Umbilical cord (tissue), 2 donors: ENCODE measurements around the gene OR5D14. TPM values are rescaled to one million over a fixed set of nuclear protein-coding genes. Genes with fewer than 3 reads are reported as not detected.

ENCODE experiments used
- DNase-seq: peaks from one replicate; pipeline ENCODE4 v3.0.0-alpha.2; 2015; ENCODE audit warnings: low spot score
- total RNA-seq: library from RNA; depleted of rRNA; stranded (reverse); fragments of >200 nt; gene quantifications from one replicate; pipeline ENCODE4 v1.2.3, GENCODE V29; 2014; ENCODE audit warnings: low replicate concordance; ENCODE audit not compliant: insufficient read depth

OR5D14 gene
- 1.9 TPM for total RNA-seq

DNA sequence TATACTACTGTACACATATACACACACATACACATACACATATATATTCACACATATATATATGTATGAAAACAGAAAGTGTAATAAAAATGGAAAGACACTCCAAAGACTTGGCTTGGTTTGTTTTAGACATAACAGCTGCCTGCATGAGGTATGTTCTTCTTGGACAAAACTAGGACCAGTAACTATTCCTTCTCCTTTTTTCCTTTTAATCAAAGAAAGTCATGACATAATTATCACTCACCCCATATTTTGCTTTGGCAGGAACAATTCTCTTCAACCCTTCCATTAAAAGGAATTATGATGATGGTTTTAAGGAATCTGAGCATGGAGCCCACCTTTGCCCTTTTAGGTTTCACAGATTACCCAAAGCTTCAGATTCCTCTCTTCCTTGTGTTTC lies at the start of gene OR5D14:
TSS of gene OR5D14 (plus strand) at position 301 of the 400 bp plus-strand sequence. CDS start at position 301, 0 bp downstream.
- DNase-seq, result no peak

GRCh38 chr11:55773138-55773537 lies 22.2 kb upstream of the OR5D14 start, which contains the start of gene OR5D13:
Gene OR5D13, plus strand, starts transcription at chr11:55773438. Its CDS starts 0 bp downstream, at chr11:55773438.
- no peak for DNase-seq

DNA sequence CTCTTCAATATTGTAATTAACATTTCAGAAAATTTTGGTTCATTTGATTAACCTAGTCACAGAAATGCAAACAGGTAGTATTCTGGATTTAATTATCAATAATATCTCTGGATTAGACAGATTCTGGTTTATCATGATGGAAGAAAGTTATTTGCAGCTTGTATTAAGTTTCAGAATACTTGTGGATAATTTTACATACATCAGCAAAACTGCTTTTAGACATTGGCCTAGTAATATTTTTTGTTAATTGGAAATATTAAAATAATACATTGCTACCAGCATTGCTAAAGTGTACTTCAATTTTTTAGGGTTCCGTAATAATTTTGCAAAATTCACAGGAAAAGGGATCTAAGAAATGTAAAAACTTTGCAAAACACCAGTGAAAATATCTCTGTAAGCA lies 3.8 kb upstream of the OR5D14 start:
- no peak for DNase-seq

GRCh38 chr11:55793321-55793720 lies 2.0 kb upstream of the OR5D14 start:
- no peak for DNase-seq

DNA sequence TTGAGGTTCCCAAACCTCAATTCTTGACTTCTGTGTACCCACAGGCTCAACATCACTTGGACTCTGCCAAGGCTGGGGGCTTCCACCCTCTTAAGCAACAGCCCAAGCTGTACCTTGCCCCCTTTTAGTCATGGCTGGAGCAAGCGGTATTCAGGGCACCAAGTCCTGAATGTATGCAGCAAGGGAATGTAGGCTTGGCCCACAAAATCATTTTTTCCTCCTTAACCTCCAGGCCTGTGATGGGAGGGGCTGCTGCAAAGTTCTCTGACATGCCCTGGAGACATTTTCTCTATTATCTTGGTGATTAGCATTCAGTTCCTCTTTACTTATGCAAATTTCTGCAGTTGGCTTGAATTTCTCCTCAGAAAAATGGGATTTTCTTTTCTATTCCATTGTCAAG lies 10.9 kb downstream of the OR5D14 start:
- DNase-seq, result no peak

DNA sequence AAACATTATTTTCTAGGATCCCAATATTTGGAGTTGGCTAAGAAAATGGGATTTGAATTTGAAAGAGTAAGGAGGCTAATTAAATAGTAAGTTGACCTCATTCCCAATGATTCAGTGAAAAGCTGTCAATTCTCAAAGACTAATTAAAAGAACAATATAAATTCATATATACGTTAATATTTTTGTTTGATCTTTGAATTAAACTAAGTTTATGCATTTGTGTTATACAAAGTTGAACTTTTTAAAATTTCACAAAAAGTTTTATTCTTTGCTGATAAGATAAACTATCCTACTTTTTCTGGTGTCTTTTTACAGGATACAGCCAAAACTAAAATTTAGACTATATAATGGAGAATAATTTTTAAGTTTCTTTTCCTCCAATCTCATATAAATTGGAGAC lies 15.7 kb downstream of the OR5D14 start, which contains the start of gene OR5L1:
TSS of gene OR5L1 (plus strand) at position 301 of the 400 bp plus-strand sequence. CDS start 100 bp downstream, outside the sequence.
- DNase-seq, result no peak

- no peak for DNase-seq
These were observed 24.0 kb downstream of the OR5D14 start, which contains the start of gene OR5D18 for GRCh38 chr11:55819330-55819729. Gene OR5D18, plus strand, starts transcription at chr11:55819630. Its CDS starts 0 bp downstream, at chr11:55819630.

- DNase-seq, result no peak
These were observed 31.6 kb downstream of the OR5D14 start, which contains the start of gene OR5L2 for GRCh38 chr11:55826919-55827318. Gene OR5L2, plus strand, starts transcription at chr11:55827219. Its CDS starts 0 bp downstream, at chr11:55827219.

DNA sequence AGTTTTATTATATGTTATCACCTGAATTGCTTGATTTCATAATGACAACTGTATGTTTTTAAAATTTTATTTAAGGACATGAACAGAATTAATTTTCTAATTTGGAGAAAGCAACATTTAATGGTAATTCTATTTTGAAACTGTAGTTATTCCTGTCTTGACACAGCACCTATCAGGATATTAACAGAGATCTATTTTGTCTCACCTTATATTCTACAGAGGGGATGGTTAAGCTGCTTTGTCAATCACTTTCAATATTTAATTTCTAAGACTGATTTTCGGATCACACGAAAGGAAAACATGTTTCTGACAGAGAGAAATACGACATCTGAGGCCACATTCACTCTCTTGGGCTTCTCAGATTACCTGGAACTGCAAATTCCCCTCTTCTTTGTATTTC lies 43.1 kb downstream of the OR5D14 start, which contains the start of gene OR5D16:
TSS of gene OR5D16 (plus strand) at position 301 of the 400 bp plus-strand sequence. CDS start at position 301, 0 bp downstream.
- DNase-seq, result no peak

Other genes with a start within 250 kb of the OR5D14 start
- gene OR4C15, start 241.1 kb upstream of the OR5D14 start, total RNA-seq, result not detected
- 9.6 TPM for gene OR4C16, start 223.4 kb upstream of the OR5D14 start, total RNA-seq
- gene OR4C11, start 187.9 kb upstream of the OR5D14 start, total RNA-seq, result 6.3 TPM
- 3.6 TPM for gene OR4P4, start 160.4 kb upstream of the OR5D14 start, total RNA-seq
- gene OR4S2, start 147.2 kb upstream of the OR5D14 start, total RNA-seq, result 0.48 TPM
- gene OR4C6, start 133.4 kb upstream of the OR5D14 start, total RNA-seq, result 0.72 TPM
- gene OR5D13, start 22.1 kb upstream of the OR5D14 start, total RNA-seq, result 9.9 TPM
- 1.7 TPM for gene OR5L1, start 15.8 kb downstream of the OR5D14 start, total RNA-seq
- gene OR5D18, start 24.1 kb downstream of the OR5D14 start, total RNA-seq, result 2.2 TPM
- gene OR5L2, start 31.7 kb downstream of the OR5D14 start, total RNA-seq, result 0.72 TPM
- gene OR5D16, start 43.2 kb downstream of the OR5D14 start, total RNA-seq, result 1.4 TPM
- not detected for gene TRIM51, start 87.7 kb downstream of the OR5D14 start, total RNA-seq
- 2.9 TPM for gene OR5W2, start 119.0 kb downstream of the OR5D14 start, total RNA-seq
- 2.9 TPM for gene OR5I1, start 140.8 kb downstream of the OR5D14 start, total RNA-seq
- 3.4 TPM for gene OR10AG1, start 174.4 kb downstream of the OR5D14 start, total RNA-seq
- 1.4 TPM for gene OR5F1, start 199.1 kb downstream of the OR5D14 start, total RNA-seq
- 6.3 TPM for gene OR5AS1, start 232.1 kb downstream of the OR5D14 start, total RNA-seq